Measurements from ENCODE around the gene SVBP. TPM values are rescaled to one million over a fixed set of nuclear protein-coding genes. Genes with fewer than 3 reads are reported as not detected.

Gene SVBP
- total and polyA plus RNA-seq, 2 donors (not counting 1 experiment from before 2014, with no cell fraction given): 12.6 to 21.9 TPM

- intact Hi-C loops (cut with micrococcal nuclease): loop anchor here (1.0 to 5.0 kb wide), 9 partner anchors 29 to 809 kb away; partner anchors contain the start of genes C1orf50, CDC20, CFAP57 and EBNA1BP2
- Histone ChIP-seq H3K27me3 (replicated peaks in 1 of 4; ENCODE audit: control extremely low read depth in 1 of 4, control insufficient read depth in 3 of 4, insufficient read depth in 4 of 4, low read length in 3 of 4) (no peaks in the 10 kb centered on the region), H2AFZ (ENCODE audit: insufficient read depth, low read depth, low read length, poor library complexity, severe bottlenecking) (peak within 1 kb of the TSS; percentile 96), H4K20me1 (ENCODE audit: control insufficient read depth, insufficient read depth, low read length, poor library complexity, severe bottlenecking) (no peaks in the 10 kb centered on the region), H3K9ac (ENCODE audit: low read length) (peak within 1 kb of the TSS; percentile 85), H3K4me3 (ENCODE audit: control extremely low read depth in 1 of 5, extremely low read depth in 1 of 5, insufficient read depth in 1 of 5, low read depth in 2 of 5, low read length in 4 of 5) (peak within 1 kb of the TSS; percentile 80 to 92 (median 90)), H3K9me3 (ENCODE audit: control extremely low read depth in 1 of 3, control insufficient read depth in 2 of 3, insufficient read depth in 1 of 3, low read length in 2 of 3) (peaks cover 0 to 8% (median 0%) of the 10 kb centered on the region in 3 donors), H3K79me2 (ENCODE audit: control insufficient read depth, insufficient read depth, low read length) (peaks cover 12% of the 10 kb centered on the region), H3K36me3 (replicated peaks in 1 of 2; ENCODE audit: control extremely low read depth in 1 of 2, control insufficient read depth in 1 of 2, extremely low read depth in 1 of 2, insufficient read depth in 2 of 2, low read length in 1 of 2) (peaks cover 0 to 5% of the 10 kb centered on the region in 2 experiments), H3K4me1 (ENCODE audit: control insufficient read depth in 2 of 2, insufficient read depth in 2 of 2, low read length in 2 of 2) (peaks cover 17 to 24% of the 10 kb centered on the region in 2 donors), H3K27ac (ENCODE audit: low read length in 2 of 2) (peak within 1 kb of the TSS; percentile 41 to 76), H3K4me2 (replicated peaks; ENCODE audit: low read depth, low read length, poor library complexity, severe bottlenecking) (peak within 1 kb of the TSS; percentile 87)
- ChIA-PET POLR2A (interaction anchor here (0.7 to 2.1 kb wide), 6 partner anchors 8 to 226 kb away, joined by 3 to 16 read pairs (median 3); partner anchors contain the start of genes ERMAP, PPIH and SVBP), CTCF (interaction anchor here (0.7 to 3.4 kb wide), 12 partner anchors 8 to 227 kb away, joined by 3 to 27 read pairs (median 3); partner anchors contain the start of genes C1orf50, P3H1 and YBX1)
- H3K27ac Mint-ChIP-seq: peak within 1 kb of the TSS; percentile 91
- TF ChIP-seq EZH2 (IDR thresholded peaks at IDR 0.05; ENCODE audit: borderline replicate concordance, insufficient read depth, low read depth, low read length, poor library complexity, severe bottlenecking): no peak
- TF ChIP-seq, protein P1, sequence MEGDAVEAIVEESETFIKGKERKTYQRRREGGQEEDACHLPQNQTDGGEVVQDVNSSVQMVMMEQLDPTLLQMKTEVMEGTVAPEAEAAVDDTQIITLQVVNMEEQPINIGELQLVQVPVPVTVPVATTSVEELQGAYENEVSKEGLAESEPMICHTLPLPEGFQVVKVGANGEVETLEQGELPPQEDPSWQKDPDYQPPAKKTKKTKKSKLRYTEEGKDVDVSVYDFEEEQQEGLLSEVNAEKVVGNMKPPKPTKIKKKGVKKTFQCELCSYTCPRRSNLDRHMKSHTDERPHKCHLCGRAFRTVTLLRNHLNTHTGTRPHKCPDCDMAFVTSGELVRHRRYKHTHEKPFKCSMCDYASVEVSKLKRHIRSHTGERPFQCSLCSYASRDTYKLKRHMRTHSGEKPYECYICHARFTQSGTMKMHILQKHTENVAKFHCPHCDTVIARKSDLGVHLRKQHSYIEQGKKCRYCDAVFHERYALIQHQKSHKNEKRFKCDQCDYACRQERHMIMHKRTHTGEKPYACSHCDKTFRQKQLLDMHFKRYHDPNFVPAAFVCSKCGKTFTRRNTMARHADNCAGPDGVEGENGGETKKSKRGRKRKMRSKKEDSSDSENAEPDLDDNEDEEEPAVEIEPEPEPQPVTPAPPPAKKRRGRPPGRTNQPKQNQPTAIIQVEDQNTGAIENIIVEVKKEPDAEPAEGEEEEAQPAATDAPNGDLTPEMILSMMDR (IDR thresholded peaks at IDR 0.05): peak; percentile 16
- peak within 1 kb of the TSS; percentile 95 for H3K4me3 Mint-ChIP-seq
- H3K4me1 Mint-ChIP-seq: peaks cover 46% of the 10 kb centered on the region
- peak; percentile 93 for DNase-seq
- H3K9me3 Mint-ChIP-seq (ENCODE audit: insufficient read depth): no peaks in the 10 kb centered on the region
- 1% methylated on average over 50 of the region's 50 CpGs for WGBS (ENCODE audit: insufficient coverage)
- peak; percentile 98 for ATAC-seq (ENCODE audit: low read depth)
- H3K27me3 Mint-ChIP-seq: no peaks in the 10 kb centered on the region
These were observed 29.3 kb upstream of the SVBP start, which contains the start of gene ZNF691 for GRCh38 chr1:42846257-42847110. ZNF691 (plus strand) TSS chr1:42846613; CDS start chr1:42849659, 3,046 bp downstream.
